HG02884 (cell line): ENCODE measurements around the gene OPA3.
A peak's percentile ranks its signal among the peaks of the same experiment; 100 is the strongest.
"Not testable (repeated sequence)": the region's sequence is repeated elsewhere in the genome, so short reads cannot be mapped to it uniquely, and the experiment has no call there.

Experiments used
- ATAC-seq: cut with Tn5 transposase; IDR thresholded peaks from one replicate; pipeline ENCODE4 v1.9.1; 2021; ENCODE audit warnings: mild to moderate bottlenecking, moderate library complexity; ENCODE audit not compliant: unreplicated experiment

OPA3 gene

DNA sequence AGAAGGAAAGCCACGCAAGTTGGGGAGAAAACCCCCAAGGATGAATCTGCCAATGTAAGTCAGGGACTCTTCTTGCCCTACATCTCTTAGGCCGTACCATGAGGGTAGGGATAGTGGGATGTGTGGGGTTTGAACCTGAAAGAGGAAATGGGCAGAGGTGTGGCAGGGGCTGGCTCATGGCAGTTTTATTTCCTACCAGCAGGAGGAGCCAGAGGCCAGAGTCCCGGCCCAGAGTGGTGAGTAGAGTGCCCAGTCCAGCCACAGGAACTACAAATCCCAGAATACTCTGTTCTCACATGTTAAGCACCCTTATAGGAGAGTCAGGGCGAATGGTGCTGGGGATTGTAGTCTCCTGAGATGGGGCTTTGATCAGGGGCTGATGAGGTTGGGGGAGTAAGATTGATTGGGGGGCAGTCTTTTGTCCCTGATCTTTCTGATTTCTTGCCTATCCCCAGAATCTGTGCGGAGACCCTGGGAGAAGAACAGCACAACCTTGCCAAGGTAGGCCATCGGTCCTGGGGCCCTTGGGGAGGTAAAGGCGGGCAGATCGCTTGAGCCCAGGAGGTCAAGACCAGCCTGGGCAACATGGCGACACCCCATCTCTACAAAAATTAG, 60.9 kb downstream of the OPA3 start:
- ATAC-seq, result peak; percentile 70

DNA sequence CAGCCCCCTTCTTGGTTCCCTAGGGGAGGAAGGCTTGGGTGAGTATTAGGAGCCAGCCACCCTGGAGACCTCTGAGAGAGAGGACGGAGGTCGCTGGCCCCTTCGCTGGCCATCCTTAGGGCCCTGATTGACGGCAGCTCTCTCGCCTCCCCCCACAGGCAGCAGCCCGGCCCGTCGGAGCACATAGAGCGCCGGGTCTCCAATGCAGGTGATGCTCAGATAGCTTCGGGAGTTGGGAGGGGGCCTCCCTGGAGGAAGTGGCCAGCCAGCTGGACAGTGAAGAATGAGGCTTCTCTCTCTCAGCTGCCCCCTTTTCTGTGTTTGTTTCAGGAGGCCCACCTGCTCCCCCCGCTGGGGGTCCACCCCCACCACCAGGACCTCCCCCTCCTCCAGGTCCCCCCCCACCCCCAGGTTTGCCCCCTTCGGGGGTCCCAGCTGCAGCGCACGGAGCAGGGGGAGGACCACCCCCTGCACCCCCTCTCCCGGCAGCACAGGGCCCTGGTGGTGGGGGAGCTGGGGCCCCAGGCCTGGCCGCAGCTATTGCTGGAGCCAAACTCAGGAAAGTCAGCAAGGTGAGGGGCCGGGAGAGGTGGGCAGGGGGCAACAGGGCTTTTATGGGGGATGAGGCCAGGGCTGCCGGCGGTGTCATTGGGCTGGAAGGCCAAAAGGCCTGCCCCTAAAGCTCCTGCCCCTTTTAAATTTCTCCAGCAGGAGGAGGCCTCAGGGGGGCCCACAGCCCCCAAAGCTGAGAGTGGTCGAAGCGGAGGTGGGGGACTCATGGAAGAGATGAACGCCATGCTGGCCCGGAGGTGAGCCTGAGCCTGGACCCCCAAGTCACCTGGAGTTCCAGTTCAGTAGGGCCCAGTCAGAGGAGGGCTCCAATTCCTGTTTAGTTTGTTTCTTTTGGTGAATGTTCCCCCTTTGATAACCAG, 62.3 kb downstream of the OPA3 start:
- ATAC-seq, result no peak

DNA sequence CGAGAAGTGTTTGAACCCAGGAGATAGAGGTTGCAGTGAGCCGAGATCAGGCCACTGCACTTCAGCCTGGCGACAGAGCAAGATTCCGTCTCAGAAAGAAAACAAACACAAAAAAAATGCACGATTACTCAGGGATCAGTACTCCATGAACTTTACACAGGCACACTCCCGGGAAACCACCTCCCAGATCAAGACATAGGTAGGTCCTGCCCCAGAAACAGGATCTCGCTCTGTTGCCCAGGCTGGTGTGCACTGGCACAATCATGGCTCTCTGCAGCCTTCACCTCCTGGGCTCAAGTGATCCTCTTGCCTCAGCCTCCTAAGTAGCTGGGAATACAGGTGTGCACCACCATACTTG, 66.2 kb downstream of the OPA3 start:
- ATAC-seq, result no peak

DNA sequence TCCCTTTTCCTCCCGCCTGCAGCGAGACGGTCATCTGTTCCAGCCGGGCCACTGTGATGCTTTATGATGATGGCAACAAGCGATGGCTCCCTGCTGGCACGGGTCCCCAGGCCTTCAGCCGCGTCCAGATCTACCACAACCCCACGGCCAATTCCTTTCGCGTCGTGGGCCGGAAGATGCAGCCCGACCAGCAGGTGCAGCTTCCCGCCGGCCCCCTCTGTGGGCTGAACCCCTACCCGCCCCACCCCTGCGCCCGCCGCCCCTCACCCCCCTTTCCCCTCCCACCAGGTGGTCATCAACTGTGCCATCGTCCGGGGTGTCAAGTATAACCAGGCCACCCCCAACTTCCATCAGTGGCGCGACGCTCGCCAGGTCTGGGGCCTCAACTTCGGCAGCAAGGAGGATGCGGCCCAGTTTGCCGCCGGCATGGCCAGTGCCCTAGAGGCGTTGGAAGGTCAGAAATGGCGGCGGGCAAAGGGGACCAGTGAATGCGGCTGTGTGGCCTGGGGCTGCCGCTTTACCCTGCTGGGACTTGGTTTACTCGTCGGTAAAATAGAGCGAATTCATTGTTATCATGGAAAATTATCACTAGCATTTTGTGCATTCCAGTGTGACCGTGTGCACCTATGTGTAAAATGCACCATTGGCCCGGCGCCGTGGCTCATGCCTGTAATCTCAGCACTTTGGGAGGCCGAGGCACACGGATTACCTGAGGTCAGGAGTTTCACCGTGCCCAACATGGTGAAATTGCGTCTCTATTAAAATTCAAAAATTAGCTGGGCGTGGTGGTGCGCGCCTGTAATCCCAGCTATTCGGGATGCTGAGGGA, 66.7 kb downstream of the OPA3 start:
- ATAC-seq, result no peak

DNA sequence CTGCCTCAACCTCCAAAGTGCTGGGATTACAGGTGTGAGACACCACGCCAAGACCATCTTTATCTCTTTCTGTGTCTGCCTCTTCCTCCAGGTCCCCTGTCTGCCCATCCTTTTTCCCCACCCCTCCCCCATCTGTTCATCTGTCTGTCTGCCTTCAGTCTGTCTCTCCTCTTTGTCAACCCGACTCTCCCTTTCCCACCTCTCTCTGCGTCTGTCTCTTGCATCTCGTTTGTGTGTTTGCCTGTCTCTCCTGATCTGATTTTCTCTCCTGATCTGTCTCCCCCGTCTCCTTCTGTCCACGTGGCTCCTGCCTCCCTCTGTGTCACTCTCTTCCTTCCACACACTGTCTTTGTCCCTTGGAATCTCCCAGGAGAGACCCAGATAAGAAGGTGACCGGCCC, 67.4 kb downstream of the OPA3 start:
- no peak for ATAC-seq

DNA sequence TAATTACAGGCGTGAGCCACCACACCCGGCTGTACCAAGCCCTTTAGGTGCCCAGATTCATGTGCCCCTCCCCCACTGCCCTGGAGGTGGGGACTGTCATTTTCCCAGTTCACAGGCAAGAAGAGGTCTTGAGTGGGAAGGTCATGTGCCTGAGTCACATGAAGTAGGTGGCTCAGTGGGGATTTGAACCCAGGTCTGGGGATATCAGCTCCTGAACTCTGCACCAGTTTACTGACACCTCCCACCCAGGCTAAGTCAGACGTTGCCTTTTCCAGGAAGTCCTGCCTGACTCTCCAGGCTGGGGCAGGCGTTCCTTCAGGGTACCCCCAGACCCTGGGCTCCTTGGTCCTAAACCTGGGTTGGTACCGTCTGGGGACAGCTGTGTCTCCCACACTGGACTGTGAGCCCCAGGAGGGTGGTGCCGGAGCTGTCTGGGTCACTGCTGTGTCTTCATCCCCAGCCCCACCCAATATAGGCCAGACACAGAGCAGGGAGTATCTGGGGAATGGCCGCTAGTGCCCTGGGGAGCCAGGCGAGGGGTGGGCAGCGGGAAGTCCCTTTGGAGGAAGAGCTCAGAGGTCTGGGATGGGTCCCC, 68.7 kb downstream of the OPA3 start:
- ATAC-seq, result no peak

DNA sequence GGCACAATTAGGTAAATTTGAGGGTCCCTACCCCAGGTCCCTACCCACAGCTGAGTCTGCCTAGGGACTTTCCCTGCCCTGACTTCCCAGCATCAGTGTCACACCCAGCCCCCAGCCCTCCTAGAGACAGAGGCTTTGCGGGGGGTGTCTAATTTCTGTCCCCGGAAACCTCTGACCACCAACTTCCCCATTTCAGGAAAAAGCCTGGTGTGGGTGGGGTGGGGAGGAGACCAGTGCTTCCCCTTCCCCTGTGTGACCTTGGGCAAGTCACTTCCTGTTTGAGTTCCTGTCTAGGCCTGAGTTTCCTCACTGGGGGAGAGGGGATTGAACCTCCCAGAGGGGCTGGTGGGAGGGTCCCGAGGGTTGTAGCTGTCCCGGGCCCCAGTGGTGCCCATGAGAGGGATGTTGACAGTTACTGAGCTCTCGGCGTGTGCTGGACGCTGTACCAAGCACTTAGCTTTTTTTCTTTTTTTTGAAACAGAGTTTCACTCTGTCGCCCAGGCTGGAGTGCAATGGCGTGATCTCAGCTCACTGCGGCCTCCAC, 69.4 kb downstream of the OPA3 start:
- no peak for ATAC-seq

DNA sequence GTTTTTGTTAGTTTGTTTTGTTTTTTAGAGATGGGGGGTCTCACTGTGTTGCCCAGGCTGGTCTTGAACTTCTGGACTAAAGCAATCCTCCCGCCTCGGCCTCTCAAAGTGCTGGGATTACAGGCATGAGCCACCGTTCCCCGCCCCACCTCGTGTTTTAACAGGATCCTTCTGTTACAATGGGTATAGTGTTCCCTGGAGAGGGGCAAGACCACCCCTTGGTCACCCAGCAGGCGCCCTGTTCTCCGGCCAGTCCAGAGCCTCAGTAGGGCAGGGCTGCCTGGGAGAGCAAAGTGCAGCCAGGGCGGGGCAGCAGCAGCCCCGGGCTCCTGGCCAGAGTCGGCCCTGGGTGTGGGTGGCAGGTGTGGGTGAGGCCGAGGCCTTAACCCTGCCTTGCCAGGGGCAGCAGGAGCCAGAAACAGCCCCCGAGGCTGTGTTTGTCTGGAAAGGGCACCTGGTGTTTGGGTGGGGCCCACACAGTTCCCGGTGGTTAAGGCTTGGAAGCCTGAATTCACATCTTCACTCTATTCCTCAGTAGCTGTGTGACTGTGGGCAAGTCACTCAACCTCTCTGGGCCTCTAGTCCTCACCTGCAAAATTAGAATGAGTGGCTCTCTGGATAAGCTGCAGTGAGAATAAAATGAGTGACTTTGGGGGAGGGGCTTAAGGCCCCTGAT, 70.1 kb downstream of the OPA3 start:
- no peak for ATAC-seq

DNA sequence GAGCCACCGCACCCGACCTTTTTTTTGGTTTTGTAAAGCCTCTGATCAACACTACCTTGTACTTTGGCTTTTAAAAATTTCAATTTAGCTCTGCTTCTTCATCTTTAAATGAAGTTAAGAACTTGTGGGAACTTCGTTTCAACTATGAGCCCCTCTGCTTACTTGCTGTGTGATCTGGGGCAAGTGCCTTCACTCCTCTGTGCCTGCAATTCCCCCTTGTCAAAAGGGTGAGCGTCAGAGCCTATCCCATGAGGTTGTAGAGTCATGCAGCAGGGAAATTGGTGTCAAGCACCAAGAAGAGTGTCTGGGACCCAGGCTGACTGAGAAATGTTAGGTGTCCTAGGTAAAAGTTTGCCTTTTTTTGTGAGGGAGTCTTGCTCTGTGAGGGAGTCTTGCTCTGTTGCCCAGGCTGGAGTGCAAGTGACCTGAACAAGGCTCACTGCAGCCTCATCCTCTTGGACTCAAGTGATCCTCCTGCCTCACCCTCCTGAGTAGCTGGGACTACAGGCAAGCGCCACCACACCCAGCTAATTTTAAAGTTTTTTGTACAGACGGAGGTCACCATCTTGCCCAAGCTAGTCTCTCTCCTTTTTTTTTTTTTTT, 71.6 kb downstream of the OPA3 start:
- ATAC-seq, result no peak

DNA sequence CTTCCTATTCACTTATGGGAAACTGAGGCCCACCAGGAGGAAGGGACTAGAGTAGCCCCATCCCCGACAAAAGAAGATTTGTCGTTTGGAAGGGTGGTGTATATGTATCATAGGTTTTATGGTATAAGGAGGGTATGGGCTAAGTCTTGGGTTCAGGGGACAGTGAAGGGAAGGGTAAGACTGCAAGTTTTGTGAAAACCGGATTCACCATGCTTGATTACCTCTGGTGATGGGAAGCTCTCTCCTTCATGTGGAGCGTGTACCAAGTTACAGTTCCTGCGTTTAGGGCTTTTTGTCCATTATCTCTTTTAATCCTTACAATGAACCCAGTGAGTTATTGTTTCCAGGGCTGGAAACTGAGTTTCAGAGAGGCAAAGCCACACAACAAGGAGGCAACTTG, 73.5 kb downstream of the OPA3 start:
- ATAC-seq, result no peak

DNA sequence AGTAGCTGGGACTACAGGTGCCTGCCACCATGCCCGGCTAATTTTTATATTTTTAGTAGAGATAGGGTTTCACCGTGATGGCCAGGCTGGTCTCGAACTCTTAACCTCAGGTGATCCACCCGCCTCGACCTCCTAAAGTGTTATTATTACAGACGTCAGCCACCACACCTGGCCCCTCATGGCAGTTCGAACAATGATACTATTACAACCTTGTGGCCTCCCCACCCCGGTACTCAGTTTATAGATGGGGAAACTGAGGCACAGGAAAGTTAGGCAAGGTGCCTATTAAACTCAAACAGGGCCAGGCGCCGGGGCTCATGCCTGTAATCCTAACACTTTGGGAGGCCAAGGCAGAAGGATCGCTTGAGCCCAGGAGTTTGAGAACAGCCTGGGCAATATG, 74.2 kb downstream of the OPA3 start:
- ATAC-seq, result not testable (repeated sequence)

DNA sequence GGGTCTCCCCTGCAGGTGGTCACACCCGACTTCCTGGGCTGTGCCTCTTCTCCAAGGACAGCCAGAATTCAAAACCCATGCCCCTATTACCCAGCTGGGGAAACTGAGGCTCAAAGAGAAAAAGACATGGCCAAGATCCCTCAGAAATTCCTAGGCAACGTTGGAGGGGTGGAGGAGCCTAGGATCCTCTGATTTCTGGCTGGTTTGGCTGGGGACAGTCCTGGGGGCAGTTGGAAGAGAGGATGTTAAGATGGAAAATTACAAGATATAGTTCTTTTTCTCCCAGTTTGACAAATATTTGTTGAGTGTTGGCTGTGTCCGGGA, 74.9 kb downstream of the OPA3 start:
- no peak for ATAC-seq

DNA sequence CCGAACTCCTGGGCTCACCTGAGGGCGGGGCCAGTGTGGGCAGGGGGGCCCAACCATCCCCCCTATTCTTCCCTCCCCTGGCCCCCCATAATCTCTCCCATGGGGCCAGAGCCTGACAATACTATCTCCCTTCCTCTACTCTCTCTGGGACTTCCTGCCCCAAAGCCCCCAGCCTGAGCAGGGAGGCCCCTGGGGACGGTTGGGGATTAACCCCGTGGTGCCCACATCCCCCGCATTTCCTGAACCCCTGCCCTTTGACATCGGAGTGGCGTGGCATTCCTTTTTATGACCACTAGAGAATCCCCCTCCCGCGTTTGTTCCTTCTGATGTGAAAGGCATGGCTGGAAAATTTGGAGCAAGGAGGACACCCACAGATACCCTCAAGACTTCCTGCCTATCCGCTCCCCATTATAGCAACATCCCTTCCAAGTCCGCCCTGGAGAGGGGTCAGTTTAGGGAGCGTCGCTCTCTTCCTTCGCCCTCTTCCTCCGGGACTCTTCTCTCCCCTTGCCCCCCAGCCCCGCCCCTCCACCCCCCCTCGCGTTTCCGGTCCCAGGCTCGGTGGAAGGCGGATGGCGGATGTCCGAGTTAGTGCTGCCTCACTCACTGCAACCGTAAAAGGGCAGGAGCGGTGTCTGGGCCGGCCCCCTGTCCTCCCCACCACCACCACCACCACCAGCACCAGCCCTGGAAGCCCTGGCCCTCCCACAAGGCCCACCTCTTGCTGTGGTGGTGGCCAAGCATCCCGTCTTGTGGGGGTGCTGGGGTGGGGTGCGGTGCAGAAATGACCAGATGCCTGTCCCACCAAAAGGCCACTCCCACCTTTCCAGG, 75.5 kb downstream of the OPA3 start:
- no peak for ATAC-seq

DNA sequence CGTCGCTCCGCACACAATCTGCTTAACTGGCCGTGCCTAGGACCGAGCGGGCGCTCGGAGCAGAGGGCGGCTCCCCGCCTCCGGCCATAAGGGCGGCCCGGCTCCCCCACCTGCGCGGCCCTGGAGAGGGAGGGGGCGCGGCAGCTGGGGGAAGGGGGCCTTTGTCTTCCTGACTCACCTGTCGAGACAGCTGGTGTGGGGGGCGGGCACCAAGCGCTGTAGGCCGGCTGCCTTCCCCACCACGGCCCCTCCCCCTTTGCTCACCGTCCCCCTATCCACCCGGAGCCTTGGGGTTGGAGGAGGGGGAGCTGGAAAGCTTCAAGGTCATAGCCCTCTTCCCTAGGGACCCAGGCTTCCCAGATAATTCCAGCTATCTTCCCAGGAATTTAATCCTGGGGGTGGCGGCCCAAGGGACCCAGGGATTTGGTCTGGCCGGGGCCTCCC, 76.2 kb downstream of the OPA3 start:
- ATAC-seq, result no peak

DNA sequence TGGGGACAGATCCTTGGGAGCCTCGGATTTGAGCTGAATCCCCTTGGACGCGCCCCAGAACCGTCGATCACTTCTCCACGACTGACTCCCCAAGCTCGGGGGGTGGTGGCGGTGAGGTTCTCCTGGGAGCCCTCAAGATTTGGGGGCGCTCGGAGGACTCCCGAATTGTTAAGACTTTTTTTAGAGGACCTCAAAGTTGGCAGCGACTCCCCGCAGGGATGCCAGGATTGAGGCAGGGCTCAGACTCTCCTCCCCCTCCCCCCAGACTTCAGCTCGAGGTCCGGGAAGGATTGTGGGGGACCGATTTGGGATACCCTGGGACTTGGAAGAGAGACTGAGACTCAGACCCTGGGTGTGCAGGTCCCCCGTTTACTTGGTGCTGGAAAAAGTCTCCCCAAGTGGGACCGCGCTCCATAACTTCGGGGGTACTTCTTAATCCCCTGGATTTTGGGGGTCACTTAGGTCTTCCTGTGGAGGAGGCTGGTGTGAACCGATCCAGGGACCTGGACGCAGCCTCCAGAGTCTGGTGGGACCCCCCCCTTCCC, 76.7 kb downstream of the OPA3 start:
- ATAC-seq, result no peak

DNA sequence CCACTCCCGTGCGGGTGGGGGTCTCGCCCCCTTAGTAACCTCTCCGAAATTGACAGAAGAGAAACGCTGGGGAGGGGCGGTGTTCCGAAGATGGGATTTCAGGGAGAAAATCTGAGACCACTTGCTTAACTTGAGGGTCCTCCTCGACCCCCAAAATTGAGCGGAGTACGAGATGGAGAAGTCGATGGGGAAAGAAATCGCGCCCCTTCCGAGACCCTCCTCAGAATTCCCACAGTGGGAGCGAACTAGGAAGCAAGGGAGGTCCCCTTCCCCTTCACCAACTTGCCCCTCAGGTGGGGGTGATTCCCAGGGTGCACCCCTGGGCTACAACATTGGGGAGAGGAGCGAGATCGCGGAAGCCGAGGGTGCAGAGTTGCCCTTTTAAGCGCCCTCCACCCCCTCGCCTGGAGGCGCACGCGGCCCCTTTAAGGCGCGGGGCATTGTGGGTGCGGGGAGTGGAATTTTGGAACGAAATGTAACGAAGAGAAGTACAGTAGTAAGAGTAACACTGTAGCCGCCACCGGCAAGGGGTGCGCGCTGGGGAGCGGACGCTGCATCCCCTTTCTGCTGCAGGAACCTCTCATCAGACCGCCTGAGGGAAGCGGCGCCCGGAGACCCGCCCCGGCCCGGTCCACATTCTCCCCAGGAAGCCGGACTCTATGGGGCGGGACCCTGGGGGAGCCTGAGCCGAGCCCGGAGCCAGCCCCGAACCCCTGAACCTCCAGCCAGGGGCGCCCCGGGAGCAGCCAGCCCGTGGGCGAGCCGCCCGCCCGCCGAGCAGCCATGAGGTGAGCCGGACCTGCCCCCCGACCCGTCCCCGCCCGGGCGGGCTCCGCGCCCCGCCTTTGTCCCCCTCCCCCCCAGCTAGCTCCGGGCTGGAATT, 77.4 kb downstream of the OPA3 start, which contains the start of gene VASP:
TSS of gene VASP (plus strand) at position 491 of the 883 bp plus-strand sequence. CDS start at position 784, 293 bp downstream.
- ATAC-seq, result peak; percentile 60

DNA sequence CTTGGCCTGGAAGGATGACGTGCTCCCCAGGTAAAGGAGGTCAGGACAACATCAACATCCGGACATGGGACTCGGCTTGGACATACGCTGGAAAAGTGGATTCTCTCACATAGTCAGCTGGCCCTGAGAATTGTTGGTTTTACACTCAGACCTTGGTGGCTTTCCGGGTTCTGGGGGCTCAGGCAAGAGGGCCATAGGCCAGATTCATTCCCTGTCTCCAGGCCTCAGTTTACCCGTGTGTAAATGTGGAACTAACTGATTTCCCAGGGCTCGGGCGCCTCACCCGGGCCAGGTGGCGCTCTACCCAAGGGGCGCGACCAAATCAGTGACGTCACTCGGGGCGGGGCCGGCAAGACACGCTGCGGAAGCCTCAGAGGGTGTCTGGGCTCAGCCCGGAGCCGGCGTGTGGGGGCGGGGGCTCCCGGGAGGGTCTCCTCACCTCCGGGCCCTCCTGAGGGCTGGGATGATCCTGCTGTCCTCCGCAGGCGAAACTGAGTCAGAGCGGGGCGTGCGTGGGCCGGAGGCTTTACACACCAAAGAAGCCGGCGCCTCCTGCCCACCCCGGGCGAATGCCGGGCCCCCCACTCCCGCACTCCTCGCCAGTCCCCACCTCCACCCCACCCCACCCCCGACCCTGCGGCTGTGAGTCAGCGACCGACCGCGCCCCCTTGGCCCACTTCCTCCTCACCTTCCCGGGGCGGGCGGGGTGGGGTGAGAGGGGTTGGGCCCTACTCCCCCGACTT, 78.2 kb downstream of the OPA3 start:
- ATAC-seq, result peak; percentile 44
